ENCODE results near the gene THNSL1. TPM values are rescaled to one million over a fixed set of nuclear protein-coding genes. Genes with fewer than 3 reads are reported as not detected.

The THNSL1 gene
- total RNA-seq, 1 experiment from 2014 or later: 4.2 TPM

- H3T11ph ChIP-seq (ENCODE audit: low read length): no peak overlapping the region
- no peak overlapping the region for H3K23ac ChIP-seq (ENCODE audit: insufficient read length, low read depth, low read length)
- H3K79me1 ChIP-seq (ENCODE audit: insufficient read depth, low read depth, low read length, poor library complexity, severe bottlenecking): no peaks in the 10 kb centered on the region
- H3K79me2 ChIP-seq (ENCODE audit: insufficient read depth, low read length): no peaks in the 10 kb centered on the region
- Mint-ChIP-seq H3K36me3 (ENCODE audit: insufficient read depth in 1 of 3, low read depth in 3 of 3) (no peaks in the 10 kb centered on the region), H3K27ac (no peak overlapping the region), H3K27me3 (ENCODE audit: low read depth) (peaks cover 31% of the 10 kb centered on the region), H3K4me1 (peaks cover 2 to 6% of the 10 kb centered on the region in 2 experiments; a peak in 3 of 4 replicates), H3K9me3 (no peaks in the 10 kb centered on the region), H3K4me3 (no peak overlapping the region; a peak in 1 of 5 replicates)
- H2BK5ac ChIP-seq (ENCODE audit: insufficient read length, low read length): no peak overlapping the region
- no peak overlapping the region for H3K4ac ChIP-seq (ENCODE audit: low read depth, low read length)
- no peak overlapping the region for H4K8ac ChIP-seq (replicated peaks; ENCODE audit: insufficient read length, low read depth, low read length)
- H3K56ac ChIP-seq (ENCODE audit: insufficient read length, low read depth, low read length): no peak overlapping the region
- no peaks in the 10 kb centered on the region for H4K20me1 ChIP-seq (ENCODE audit: control insufficient read depth, insufficient read depth, insufficient read length)
- H3K4me2 ChIP-seq (ENCODE audit: insufficient read depth, insufficient read length, low read length): no peak overlapping the region
- H2AK5ac ChIP-seq (ENCODE audit: insufficient read length, low read length): no peak overlapping the region
- H2BK15ac ChIP-seq (ENCODE audit: low read depth, low read length): no peak overlapping the region
- no peaks in the 10 kb centered on the region for H3K23me2 ChIP-seq (ENCODE audit: insufficient read length, low read depth, low read length, poor library complexity, severe bottlenecking)
- H3K9me3 ChIP-seq (ENCODE audit: control insufficient read depth, low read depth, low read length): no peaks in the 10 kb centered on the region
- WGBS (ENCODE audit: extremely low coverage, insufficient read length, low lambda C conversion rate): no CpG with 5 or more reads among the region's 7 CpGs
- DNase-seq: no peak
- no peak overlapping the region for H3K9ac ChIP-seq (ENCODE audit: extremely low read depth, insufficient read length, low read length)
- H3K14ac ChIP-seq (ENCODE audit: insufficient read depth, low read length): no peak overlapping the region
- no peaks in the 10 kb centered on the region for H3K4me1 ChIP-seq (ENCODE audit: insufficient read depth, low read length)
- no peaks in the 10 kb centered on the region; the same call in 1 of the 2 replicates for H3K27me3 ChIP-seq (ENCODE audit: insufficient read depth, low read length)
- H2BK20ac ChIP-seq (ENCODE audit: low read depth, low read length, poor library complexity, severe bottlenecking): no peak overlapping the region
- H2BK12ac ChIP-seq (ENCODE audit: insufficient read length, low read depth, low read length): no peak overlapping the region
- H4K5ac ChIP-seq (ENCODE audit: insufficient read length, low read depth, low read length): no peak overlapping the region
- no peak overlapping the region for H3K18ac ChIP-seq (ENCODE audit: insufficient read length, low read depth, low read length)
- H2BK120ac ChIP-seq (ENCODE audit: low read depth, low read length, poor library complexity, severe bottlenecking): no peak overlapping the region
- TF ChIP-seq CTCF (conservative IDR thresholded peaks at IDR 0.05): no peak
- H3K27ac ChIP-seq (ENCODE audit: insufficient read length, low read depth, low read length): no peak overlapping the region
- no peak overlapping the region for H4K91ac ChIP-seq (ENCODE audit: insufficient read length, low read depth, low read length)
- H2AFZ ChIP-seq (ENCODE audit: low read length): no peak overlapping the region
These were observed 43.6 kb downstream of the THNSL1 start for GRCh38 chr10:25059990-25060389.

Measured in H9 (cell line).